H9 (cell line): ENCODE measurements around the gene MRPL53. TPM values are rescaled to one million over a fixed set of nuclear protein-coding genes. Genes with fewer than 3 reads are reported as not detected.
A peak's percentile ranks its signal among the peaks of the same experiment; 100 is the strongest.

ENCODE experiments used
- DNase-seq: peaks from one replicate; pipeline ENCODE4 v3.0.0-alpha.2; 2017
- H2AFZ ChIP-seq: one replicate; pipeline ENCODE4 v1.6.1; 2013; ENCODE audit warnings: mild to moderate bottlenecking, low read length, control low read depth, moderate library complexity
- H2AK5ac ChIP-seq: 2 replicates; pipeline ENCODE4 v1.6.1; 2013; ENCODE audit warnings: low read length, control low read depth, mixed read lengths; ENCODE audit not compliant: insufficient read length
- H2BK120ac ChIP-seq: one replicate; pipeline ENCODE4 v1.6.1; 2013; ENCODE audit warnings: low read depth, mild to moderate bottlenecking, low read length, control low read depth, inconsistent platforms; ENCODE audit not compliant: poor library complexity, severe bottlenecking
- H2BK12ac ChIP-seq: 2 replicates; pipeline ENCODE4 v1.6.1; 2013; ENCODE audit warnings: low read length, control low read depth, mixed read lengths, low read depth; ENCODE audit not compliant: insufficient read length
- H2BK15ac ChIP-seq: 2 replicates; pipeline ENCODE4 v1.6.1; 2013; ENCODE audit warnings: low read depth, low read length, control low read depth
- H2BK20ac ChIP-seq: one replicate; pipeline ENCODE4 v1.6.1; 2013; ENCODE audit warnings: low read depth, mild to moderate bottlenecking, low read length, control low read depth, inconsistent platforms; ENCODE audit not compliant: poor library complexity, severe bottlenecking
- H2BK5ac ChIP-seq: 2 replicates; pipeline ENCODE4 v1.6.1; 2013; ENCODE audit warnings: low read length, control low read depth, mixed read lengths; ENCODE audit not compliant: insufficient read length
- H3K14ac ChIP-seq: 2 replicates; pipeline ENCODE4 v1.6.1; 2013; ENCODE audit warnings: low read length, control low read depth; ENCODE audit not compliant: insufficient read depth
- H3K18ac ChIP-seq: 2 replicates; pipeline ENCODE4 v1.6.1; 2013; ENCODE audit warnings: low read depth, mild to moderate bottlenecking, mixed read lengths, low read length, control low read depth; ENCODE audit not compliant: insufficient read length
- H3K23ac ChIP-seq: 2 replicates; pipeline ENCODE4 v1.6.1; 2013; ENCODE audit warnings: low read length, control low read depth, mixed read lengths, low read depth; ENCODE audit not compliant: insufficient read length
- H3K23me2 ChIP-seq: 2 replicates; pipeline ENCODE4 v1.6.1; 2013; ENCODE audit warnings: low read depth, mild to moderate bottlenecking, mixed read lengths, low read length, control low read depth; ENCODE audit not compliant: insufficient read length, poor library complexity, severe bottlenecking
- H3K27ac ChIP-seq: 2 replicates; pipeline ENCODE4 v1.5.1; 2013; ENCODE audit warnings: low read length, control low read depth, mixed read lengths, low read depth; ENCODE audit not compliant: insufficient read length
- H3K27me3 ChIP-seq: 2 replicates; pipeline ENCODE4 v1.6.1; 2013; ENCODE audit warnings: low read length, control low read depth, inconsistent platforms; ENCODE audit not compliant: insufficient read depth
- H3K4ac ChIP-seq: 2 replicates; pipeline ENCODE4 v1.6.1; 2013; ENCODE audit warnings: low read depth, mild to moderate bottlenecking, control low read depth, inconsistent platforms, low read length, moderate library complexity
- H3K4me1 ChIP-seq: 2 replicates; pipeline ENCODE4 v1.6.1; 2013; ENCODE audit warnings: low read length, control low read depth, inconsistent platforms; ENCODE audit not compliant: insufficient read depth
- H3K4me2 ChIP-seq: 2 replicates; pipeline ENCODE4 v1.6.1; 2013; ENCODE audit warnings: low read length, control low read depth, mixed read lengths; ENCODE audit not compliant: insufficient read length, insufficient read depth
- H3K56ac ChIP-seq: 2 replicates; pipeline ENCODE4 v1.6.1; 2013; ENCODE audit warnings: low read depth, mild to moderate bottlenecking, mixed read lengths, low read length, control low read depth; ENCODE audit not compliant: insufficient read length
- H3K79me1 ChIP-seq: 2 replicates; pipeline ENCODE4 v1.6.1; 2013; ENCODE audit warnings: low read depth, mild to moderate bottlenecking, moderate library complexity, low read length, control low read depth, inconsistent platforms; ENCODE audit not compliant: insufficient read depth, poor library complexity, severe bottlenecking
- H3K79me2 ChIP-seq: 2 replicates; pipeline ENCODE4 v1.6.1; 2013; ENCODE audit warnings: low read length, control low read depth, inconsistent platforms; ENCODE audit not compliant: insufficient read depth
- H3K9ac ChIP-seq: 2 replicates; pipeline ENCODE4 v1.6.1; 2013; ENCODE audit warnings: low read length, control low read depth, mixed read lengths; ENCODE audit not compliant: insufficient read length; ENCODE audit errors: extremely low read depth
- H3K9me3 ChIP-seq: one replicate; pipeline ENCODE4 v1.6.1; 2013; ENCODE audit warnings: low read depth, low read length, inconsistent platforms; ENCODE audit not compliant: control insufficient read depth
- H3T11ph ChIP-seq: one replicate; pipeline ENCODE4 v1.6.1; 2013; ENCODE audit warnings: mild to moderate bottlenecking, low read length, control low read depth, inconsistent platforms
- H4K20me1 ChIP-seq: one replicate; pipeline ENCODE4 v1.6.1; 2013; ENCODE audit not compliant: control insufficient read depth, insufficient read length, insufficient read depth
- H4K5ac ChIP-seq: 2 replicates; pipeline ENCODE4 v1.6.1; 2013; ENCODE audit warnings: low read depth, mild to moderate bottlenecking, mixed read lengths, low read length, control low read depth; ENCODE audit not compliant: insufficient read length
- H4K8ac ChIP-seq: replicated peaks from 2 replicates; pipeline ENCODE4 v1.6.1; 2013; ENCODE audit warnings: low read length, control low read depth, mixed read lengths, low read depth; ENCODE audit not compliant: insufficient read length
- H4K91ac ChIP-seq: 2 replicates; pipeline ENCODE4 v1.6.1; 2013; ENCODE audit warnings: low read depth, mild to moderate bottlenecking, moderate library complexity, mixed read lengths, low read length, control low read depth; ENCODE audit not compliant: insufficient read length
- H3K27ac Mint-ChIP-seq, 3 experiments: 2 replicates in 2 of 3; 3 replicates in 1 of 3; pipeline ENCODE4 v1.8.0; 2020 to 2021; ENCODE audit warnings: mixed read lengths in 3 of 3, mild to moderate bottlenecking in 1 of 3, moderate library complexity in 1 of 3
- H3K27me3 Mint-ChIP-seq: 2 replicates; pipeline ENCODE4 v1.8.0; 2021; ENCODE audit warnings: low read depth, mild to moderate bottlenecking, moderate library complexity, mixed read lengths
- H3K36me3 Mint-ChIP-seq, 3 experiments: 2 replicates in 2 of 3; 3 replicates in 1 of 3; pipeline ENCODE4 v1.8.0; 2020 to 2021; ENCODE audit warnings: low read depth in 3 of 3, mixed read lengths in 3 of 3; ENCODE audit not compliant: insufficient read depth in 1 of 3
- H3K4me1 Mint-ChIP-seq, 2 experiments: 2 replicates each; pipeline ENCODE4 v1.8.0; 2020; ENCODE audit warnings: mixed read lengths in 2 of 2
- H3K4me3 Mint-ChIP-seq, 2 experiments: 2 replicates in 1 of 2; 3 replicates in 1 of 2; pipeline ENCODE4 v1.8.0; 2020 to 2021; ENCODE audit warnings: mild to moderate bottlenecking in 2 of 2, mixed read lengths in 2 of 2, moderate library complexity in 1 of 2
- H3K9me3 Mint-ChIP-seq, 2 experiments: 2 replicates in 1 of 2; 3 replicates in 1 of 2; pipeline ENCODE4 v1.8.0; 2020; ENCODE audit warnings: mild to moderate bottlenecking in 2 of 2, mixed read lengths in 2 of 2, moderate library complexity in 1 of 2
- CTCF ChIP-seq: fragments of 200-600 bp; sonication (generic); conservative IDR thresholded peaks from 3 replicates; pipeline ENCODE4 v1.8.0; 2021; ENCODE audit warnings: antibody characterized with exemption, mild to moderate bottlenecking
- WGBS: extraction: QIAGEN DNeasy Blood & Tissue Kit; methylation state at CpG from one replicate; pipeline ENCODE4 v1.1.7; 2013; ENCODE audit warnings: missing lambda C conversion rate, low lambda C conversion rate, mixed read lengths; ENCODE audit not compliant: insufficient read length; ENCODE audit errors: extremely low coverage; 5-methylcytosine and 5-hydroxymethylcytosine counted together
- total RNA-seq: library from RNA; stranded (reverse); gene quantifications from 2 replicates; pipeline ENCODE4 v1.2.1, GENCODE V29; 2021

The MRPL53 gene
- total RNA-seq, 1 experiment from 2014 or later, result 59.5 TPM

GRCh38 chr2:74499267-74499939 lies 26.9 kb upstream of the MRPL53 start, which contains the start of gene LBX2:
Gene LBX2 (minus strand): TSS chr2:74499603. CDS start chr2:74499537, 66 bp downstream.
- peak within 1 kb of the TSS; percentile 59 for H3K4me2 ChIP-seq
- H4K91ac ChIP-seq, result no peak within 1 kb of the TSS
- H2AK5ac ChIP-seq, result no peak within 1 kb of the TSS
- H3K23ac ChIP-seq, result no peak within 1 kb of the TSS
- Mint-ChIP-seq H3K27me3 (peaks cover 100% of the 10 kb centered on the region), H3K36me3 (peaks cover 2 to 8% (median 6%) of the 10 kb centered on the region in 3 experiments; a peak in 6 of 7 replicates), H3K4me1 (peaks cover 50 to 62% of the 10 kb centered on the region in 2 experiments), H3K9me3 (peaks cover 2 to 3% of the 10 kb centered on the region in 2 experiments; a peak in 3 of 5 replicates), H3K4me3 (peak within 1 kb of the TSS; percentile 75 to 82), H3K27ac (0 out of 7 replicates have a peak within 1 kb of the TSS, but pooled peaks of 2 of the 3 experiments have one; percentile 29 to 31)
- TF ChIP-seq CTCF, result no peak
- no peak within 1 kb of the TSS for H3T11ph ChIP-seq
- H3K4me1 ChIP-seq, result peaks cover 2% of the 10 kb centered on the region; the same call in 1 of the 2 replicates
- peaks cover 87% of the 10 kb centered on the region for H3K27me3 ChIP-seq
- no peak within 1 kb of the TSS for H3K18ac ChIP-seq
- H3K79me2 ChIP-seq, result no peaks in the 10 kb centered on the region
- no peaks in the 10 kb centered on the region for H3K79me1 ChIP-seq
- H2BK120ac ChIP-seq, result no peak within 1 kb of the TSS
- no peak within 1 kb of the TSS for H4K5ac ChIP-seq
- no peak within 1 kb of the TSS for H2AFZ ChIP-seq
- no peak within 1 kb of the TSS for H3K14ac ChIP-seq
- H2BK12ac ChIP-seq, result no peak within 1 kb of the TSS
- no CpG with 5 or more reads among the region's 65 CpGs for WGBS
- no peak within 1 kb of the TSS for H3K9ac ChIP-seq
- no peak within 1 kb of the TSS for H3K27ac ChIP-seq
- no peak within 1 kb of the TSS for H2BK20ac ChIP-seq
- no peak within 1 kb of the TSS for H3K4ac ChIP-seq
- H4K8ac ChIP-seq, result no peak within 1 kb of the TSS
- H3K9me3 ChIP-seq, result no peaks in the 10 kb centered on the region
- no peak within 1 kb of the TSS for H3K56ac ChIP-seq
- no peak within 1 kb of the TSS for H2BK15ac ChIP-seq
- no peaks in the 10 kb centered on the region for H4K20me1 ChIP-seq
- H3K23me2 ChIP-seq, result peaks cover 41% of the 10 kb centered on the region
- H2BK5ac ChIP-seq, result no peak within 1 kb of the TSS
- no peak for DNase-seq
